Measurements from ENCODE around the gene ABI3BP.

Gene ABI3BP

DNA sequence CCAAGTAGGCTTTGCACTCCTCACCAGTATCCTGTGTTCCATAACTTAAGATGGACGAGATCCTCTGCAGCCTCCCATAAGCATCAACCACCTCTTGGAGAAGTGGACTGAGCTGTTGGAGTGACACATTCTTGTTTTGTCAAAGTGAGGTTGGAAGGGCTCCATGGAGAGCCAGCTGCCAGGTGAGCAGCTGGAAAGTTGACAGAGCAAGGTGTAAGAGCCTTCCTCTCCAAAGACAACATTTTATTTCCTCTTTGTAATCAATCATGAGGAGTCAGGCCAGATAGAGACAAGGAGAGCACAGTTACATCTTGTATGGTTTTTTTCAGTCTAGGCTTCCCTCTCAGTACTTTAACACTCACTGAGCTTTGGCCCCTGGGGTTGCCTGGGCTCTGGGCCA is 5.1 kb downstream of the ABI3BP start:
- no peak for DNase-seq (ENCODE audit: low read depth in 2 of 3, low spot score in 1 of 3)

GRCh38 chr3:100984308-100984707 is 8.9 kb downstream of the ABI3BP start:
- no peak for DNase-seq (ENCODE audit: low read depth in 2 of 3, low spot score in 1 of 3)

GRCh38 chr3:100982710-100983109 is 10.5 kb downstream of the ABI3BP start:
- no peak for DNase-seq (ENCODE audit: low read depth in 2 of 3, low spot score in 1 of 3)

- DNase-seq (ENCODE audit: low read depth in 2 of 3, low spot score in 1 of 3) = no peak
Measured at GRCh38 chr3:100981164-100981911, 11.9 kb downstream of the ABI3BP start.

- no peak for DNase-seq (ENCODE audit: low read depth in 2 of 3, low spot score in 1 of 3)
Measured at GRCh38 chr3:100978011-100978659, 15.1 kb downstream of the ABI3BP start.

DNA sequence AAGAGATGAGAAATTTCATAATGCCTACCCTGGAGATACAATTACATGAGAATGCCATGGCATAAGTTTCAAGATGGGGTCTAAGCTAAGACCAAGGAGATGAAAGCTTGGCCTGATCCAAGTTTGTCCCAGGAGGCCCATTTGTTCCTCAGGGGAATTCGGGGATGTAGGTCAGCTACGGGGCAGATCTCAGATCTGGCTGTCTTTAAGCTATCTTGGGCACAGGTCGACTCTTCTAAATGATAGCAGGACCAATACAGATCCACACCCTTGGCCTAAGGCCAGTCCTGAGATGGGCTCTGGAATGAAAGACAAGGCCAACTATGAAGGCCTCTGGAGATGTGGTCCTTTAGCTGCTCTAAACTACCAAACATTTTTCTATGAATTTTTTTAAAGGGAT is 16.6 kb downstream of the ABI3BP start:
- DNase-seq (ENCODE audit: low read depth in 2 of 3, low spot score in 1 of 3) = no peak

GRCh38 chr3:100975714-100976113 is 17.5 kb downstream of the ABI3BP start:
- DNase-seq (ENCODE audit: low read depth in 2 of 3, low spot score in 1 of 3) = no peak

GRCh38 chr3:100973594-100973993 is 19.6 kb downstream of the ABI3BP start:
- no peak for DNase-seq (ENCODE audit: low read depth in 2 of 3, low spot score in 1 of 3)

GRCh38 chr3:100972867-100973266 is 20.4 kb downstream of the ABI3BP start:
- no peak for DNase-seq (ENCODE audit: low read depth in 2 of 3, low spot score in 1 of 3)

GRCh38 chr3:100972301-100972844 is 20.8 kb downstream of the ABI3BP start:
- DNase-seq (ENCODE audit: low read depth in 2 of 3, low spot score in 1 of 3) = no peak

DNA sequence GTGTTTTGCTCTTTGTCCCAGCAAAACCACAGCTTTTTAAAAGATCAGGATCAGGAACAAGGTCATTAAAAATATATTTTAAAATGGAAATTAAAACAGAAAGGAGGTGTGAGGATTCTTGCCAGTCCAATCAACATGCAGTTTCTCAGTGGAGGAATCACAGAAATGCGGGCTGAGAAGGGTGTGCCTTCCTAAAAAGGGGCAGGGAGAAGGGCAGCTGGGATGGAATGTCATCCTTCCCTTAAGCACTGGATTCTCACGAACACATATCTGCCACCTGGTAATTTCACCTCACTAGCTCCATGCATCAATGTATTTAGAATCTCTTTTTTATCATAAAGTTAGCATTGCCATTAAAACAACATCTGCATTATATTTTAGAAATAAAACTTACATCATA is 21.4 kb downstream of the ABI3BP start:
- DNase-seq (ENCODE audit: low read depth in 2 of 3, low spot score in 1 of 3) = no peak

- no peak for DNase-seq (ENCODE audit: low read depth in 2 of 3, low spot score in 1 of 3)
Measured at GRCh38 chr3:100970477-100970990, 22.7 kb downstream of the ABI3BP start.

DNA sequence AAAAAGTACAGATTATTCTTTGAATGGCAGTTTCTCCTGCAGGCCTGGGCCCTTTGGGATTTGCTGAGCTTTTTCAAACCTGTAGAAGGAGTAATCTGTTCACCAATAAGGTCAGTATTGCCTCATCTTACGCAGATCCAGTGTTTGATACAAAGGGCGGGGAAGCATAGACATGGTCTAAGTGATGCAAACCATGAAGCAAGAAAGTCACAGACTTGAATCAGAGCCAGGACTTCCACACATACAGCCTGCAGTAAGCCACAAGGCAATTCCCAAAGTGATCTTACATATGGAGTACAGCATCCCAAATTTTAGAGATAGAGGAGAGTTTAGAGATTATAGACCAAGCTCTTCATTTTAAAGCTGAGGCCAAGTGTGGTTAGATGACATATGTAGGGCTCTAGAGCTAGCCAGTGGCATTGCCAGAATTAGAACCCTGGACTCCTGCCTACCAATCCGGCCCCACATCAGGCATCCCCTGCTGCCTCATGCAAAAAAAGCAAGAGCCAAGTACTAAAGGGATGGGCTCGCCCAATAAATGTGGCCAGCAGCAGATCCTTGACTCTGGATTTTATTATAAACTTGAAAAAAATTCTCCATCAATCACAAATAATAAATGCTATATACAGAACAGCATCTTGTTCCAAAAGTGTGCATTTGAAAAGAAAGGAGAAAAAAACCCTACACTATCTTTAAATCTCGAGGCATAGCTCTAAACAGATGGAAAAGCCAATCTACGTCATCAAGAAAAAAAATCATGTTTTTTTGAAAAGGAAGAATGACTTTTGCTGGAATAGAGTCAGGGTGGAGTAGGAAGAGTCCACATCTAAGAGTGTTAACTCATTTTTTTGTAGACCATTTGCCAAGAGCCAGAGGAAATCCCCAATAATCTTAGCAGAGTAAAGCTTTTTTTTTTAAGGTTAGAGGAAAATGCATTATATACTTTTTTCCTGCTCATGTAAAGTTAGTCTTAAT is 24.0 kb downstream of the ABI3BP start:
- no peak for DNase-seq (ENCODE audit: low read depth in 2 of 3, low spot score in 1 of 3)

DNA sequence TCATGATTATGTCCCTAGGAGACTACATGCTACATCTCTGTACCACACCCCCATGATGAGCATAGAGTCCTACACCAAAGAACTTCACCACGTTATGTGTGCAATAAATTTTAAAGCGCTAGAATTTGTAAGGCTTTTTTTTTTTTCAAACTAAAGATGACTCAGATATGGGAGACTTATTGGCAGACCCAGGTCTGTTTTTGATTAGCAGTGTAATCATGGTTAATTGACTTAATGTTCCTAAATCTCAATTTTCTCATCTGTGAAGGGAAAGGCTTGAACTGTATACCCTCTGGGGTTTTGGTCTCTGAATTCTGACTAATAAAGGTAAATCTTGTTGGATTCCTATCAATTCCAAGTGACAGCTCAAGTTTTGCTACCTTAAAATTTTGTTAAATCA is 26.4 kb downstream of the ABI3BP start:
- DNase-seq (ENCODE audit: low read depth in 2 of 3, low spot score in 1 of 3) = no peak

GRCh38 chr3:100966049-100966491 is 27.2 kb downstream of the ABI3BP start:
- DNase-seq (ENCODE audit: low read depth in 2 of 3, low spot score in 1 of 3) = no peak

- no peak for DNase-seq (ENCODE audit: low read depth in 2 of 3, low spot score in 1 of 3)
Measured at GRCh38 chr3:100963041-100963440, 30.2 kb downstream of the ABI3BP start.

GRCh38 chr3:100957261-100957986 is 35.8 kb downstream of the ABI3BP start:
- DNase-seq (ENCODE audit: low read depth in 2 of 3, low spot score in 1 of 3) = no peak

GRCh38 chr3:100956276-100956675 is 36.9 kb downstream of the ABI3BP start:
- DNase-seq (ENCODE audit: low read depth in 2 of 3, low spot score in 1 of 3) = no peak

DNA sequence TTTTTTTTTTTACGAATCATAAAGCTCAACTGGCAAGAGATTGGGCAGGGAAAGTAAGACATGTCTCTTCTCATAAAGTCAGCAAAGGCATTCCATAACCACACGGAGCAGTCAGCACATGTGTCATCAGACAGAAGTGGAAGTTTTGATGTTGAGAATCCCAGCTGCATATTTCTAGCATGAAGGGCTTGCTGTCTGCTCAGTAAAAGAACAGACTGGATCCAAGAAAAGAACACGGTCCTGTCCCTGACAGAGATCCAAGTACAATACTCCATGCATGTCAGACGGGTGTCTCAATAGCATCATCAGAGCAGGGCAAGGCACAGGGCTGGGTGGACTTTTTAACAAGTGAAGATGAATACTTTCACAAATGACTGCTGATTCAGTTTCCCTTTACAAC is 38.2 kb downstream of the ABI3BP start:
- no peak for DNase-seq (ENCODE audit: low read depth in 2 of 3, low spot score in 1 of 3)

GRCh38 chr3:100954199-100954935 is 38.9 kb downstream of the ABI3BP start:
- DNase-seq (ENCODE audit: low read depth in 2 of 3, low spot score in 1 of 3) = no peak
